ENCODE data around the gene GGT1.

The GGT1 gene

GRCh38 chr22:24580276-24580675, 22.7 kb upstream of the GGT1 start:
- H3K4me1 ChIP-seq (ENCODE audit: insufficient read depth, poor library complexity, severe bottlenecking) = peaks cover 32% of the 10 kb centered on the region
- peak; percentile 56 for ATAC-seq (ENCODE audit: low read depth)

DNA sequence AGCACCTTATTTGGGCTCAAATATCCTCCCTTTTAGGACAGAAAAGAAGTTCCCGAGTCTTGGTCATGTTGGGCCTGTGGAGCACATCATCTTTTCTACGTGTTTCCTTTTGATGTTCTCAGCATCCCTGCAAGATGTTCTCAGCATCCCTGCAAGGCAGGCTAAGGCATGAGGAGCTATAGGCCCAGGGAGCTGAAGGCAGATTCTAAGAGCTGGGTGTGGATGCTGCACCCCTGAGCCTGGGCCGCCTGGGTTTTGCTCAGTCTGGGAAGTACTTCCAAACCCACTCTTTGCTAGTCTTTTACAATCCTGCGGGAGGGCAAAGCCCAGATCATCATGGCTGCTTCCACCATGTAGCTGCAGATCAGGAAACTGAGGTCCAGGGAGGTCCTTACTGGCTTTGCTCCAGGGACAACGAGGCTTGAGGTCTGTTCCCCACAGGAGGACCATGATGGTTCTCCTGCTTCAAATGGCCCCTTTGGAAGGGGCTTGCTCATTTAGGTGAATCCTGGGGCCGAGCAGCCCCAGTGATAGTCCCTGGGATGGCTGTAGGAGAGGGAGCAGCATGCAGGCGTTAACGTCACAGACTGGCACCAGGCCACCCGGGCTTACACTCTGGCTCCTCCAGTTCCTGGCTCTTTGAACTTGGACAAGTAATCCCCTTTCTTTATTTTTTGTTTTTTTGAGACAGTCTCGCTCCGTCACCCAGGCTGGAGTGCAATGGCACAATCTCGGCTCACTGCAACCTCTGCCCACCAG, 20.8 kb upstream of the GGT1 start:
- H3K4me3 ChIP-seq (ENCODE audit: severe bottlenecking) = no peak overlapping the region
- DNase-seq (ENCODE audit: low spot score) = no peak
- ATAC-seq (ENCODE audit: low read depth) = no peak
- H3K27me3 ChIP-seq (ENCODE audit: insufficient read depth, poor library complexity, severe bottlenecking) = no peaks in the 10 kb centered on the region
- peaks cover 32% of the 10 kb centered on the region for H3K4me1 ChIP-seq (ENCODE audit: insufficient read depth, poor library complexity, severe bottlenecking)
- no peak overlapping the region for H3K27ac ChIP-seq (ENCODE audit: poor library complexity, severe bottlenecking)
- TF ChIP-seq, protein P1, sequence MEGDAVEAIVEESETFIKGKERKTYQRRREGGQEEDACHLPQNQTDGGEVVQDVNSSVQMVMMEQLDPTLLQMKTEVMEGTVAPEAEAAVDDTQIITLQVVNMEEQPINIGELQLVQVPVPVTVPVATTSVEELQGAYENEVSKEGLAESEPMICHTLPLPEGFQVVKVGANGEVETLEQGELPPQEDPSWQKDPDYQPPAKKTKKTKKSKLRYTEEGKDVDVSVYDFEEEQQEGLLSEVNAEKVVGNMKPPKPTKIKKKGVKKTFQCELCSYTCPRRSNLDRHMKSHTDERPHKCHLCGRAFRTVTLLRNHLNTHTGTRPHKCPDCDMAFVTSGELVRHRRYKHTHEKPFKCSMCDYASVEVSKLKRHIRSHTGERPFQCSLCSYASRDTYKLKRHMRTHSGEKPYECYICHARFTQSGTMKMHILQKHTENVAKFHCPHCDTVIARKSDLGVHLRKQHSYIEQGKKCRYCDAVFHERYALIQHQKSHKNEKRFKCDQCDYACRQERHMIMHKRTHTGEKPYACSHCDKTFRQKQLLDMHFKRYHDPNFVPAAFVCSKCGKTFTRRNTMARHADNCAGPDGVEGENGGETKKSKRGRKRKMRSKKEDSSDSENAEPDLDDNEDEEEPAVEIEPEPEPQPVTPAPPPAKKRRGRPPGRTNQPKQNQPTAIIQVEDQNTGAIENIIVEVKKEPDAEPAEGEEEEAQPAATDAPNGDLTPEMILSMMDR (IDR thresholded peaks at IDR 0.05; ENCODE audit: poor library complexity, severe bottlenecking) = no peak
- peaks cover 5% of the 10 kb centered on the region; the same call in 1 of the 2 replicates for H3K36me3 ChIP-seq (ENCODE audit: low read depth)
- H3K9me3 ChIP-seq (ENCODE audit: severe bottlenecking) = no peaks in the 10 kb centered on the region

More at GRCh38 chr22:24580276-24580675, 22.7 kb upstream of the GGT1 start:
- TF ChIP-seq, protein P1 (IDR thresholded peaks at IDR 0.05; ENCODE audit: poor library complexity, severe bottlenecking) = no peak
- Histone ChIP-seq H3K4me3 (ENCODE audit: severe bottlenecking) (no peak overlapping the region), H3K9me3 (ENCODE audit: severe bottlenecking) (no peaks in the 10 kb centered on the region), H3K27ac (ENCODE audit: poor library complexity, severe bottlenecking) (peak overlapping the region; percentile 85), H3K36me3 (ENCODE audit: low read depth) (peaks cover 12% of the 10 kb centered on the region; the same call in 1 of the 2 replicates), H3K27me3 (ENCODE audit: insufficient read depth, poor library complexity, severe bottlenecking) (no peaks in the 10 kb centered on the region)
- no peak for DNase-seq (ENCODE audit: low spot score)

DNA sequence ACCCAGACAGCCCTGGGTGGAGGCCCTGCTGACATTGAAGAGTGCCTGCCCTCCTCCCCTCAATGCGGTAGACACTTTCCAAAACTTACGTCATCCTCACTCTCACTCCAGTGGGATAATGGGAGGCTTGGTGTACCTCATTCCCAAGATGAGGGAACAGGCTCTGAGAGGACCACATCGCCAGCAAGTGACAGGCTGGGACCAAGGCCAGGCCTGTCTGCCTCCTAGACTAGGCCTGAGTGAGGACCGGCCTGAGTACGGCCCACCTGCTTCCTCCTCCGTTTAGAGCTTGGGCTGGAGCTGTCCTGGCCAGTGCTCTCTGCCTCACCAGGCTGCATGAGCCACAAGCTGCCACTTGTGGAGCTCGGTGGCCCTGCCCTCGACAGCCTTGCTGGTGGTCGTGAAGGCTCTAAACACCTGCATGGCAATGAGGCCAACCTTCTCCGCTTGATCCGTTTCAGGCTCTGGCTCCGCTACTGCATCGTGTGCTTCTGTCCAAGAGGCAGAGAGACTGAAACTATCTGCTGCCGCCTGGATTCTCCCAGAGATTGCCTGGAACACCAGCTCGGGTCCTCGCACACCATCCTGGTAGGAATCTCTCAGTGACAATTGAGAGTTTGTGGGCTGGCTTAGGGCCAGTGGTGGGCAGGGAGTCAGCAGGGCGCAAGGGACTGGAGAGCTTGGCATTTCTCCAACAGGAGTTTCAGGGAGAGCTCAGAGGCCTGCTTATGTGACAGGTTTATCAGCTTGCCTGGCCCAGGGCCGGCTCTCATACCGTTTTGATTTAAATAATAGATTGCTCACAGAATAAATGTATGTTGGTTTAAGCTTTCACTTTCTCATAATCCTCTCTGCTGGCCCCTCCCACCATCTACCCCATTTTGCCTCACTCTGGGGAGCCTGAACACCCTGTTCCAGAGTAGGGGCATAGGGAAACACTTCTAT, 19.5 kb upstream of the GGT1 start:
- H3K4me3 ChIP-seq (ENCODE audit: severe bottlenecking) = no peak overlapping the region
- no peak for DNase-seq (ENCODE audit: low spot score)
- peaks cover 25% of the 10 kb centered on the region for H3K4me1 ChIP-seq (ENCODE audit: insufficient read depth, poor library complexity, severe bottlenecking)
- H3K27ac ChIP-seq (ENCODE audit: poor library complexity, severe bottlenecking) = no peak overlapping the region
- H3K27me3 ChIP-seq (ENCODE audit: insufficient read depth, poor library complexity, severe bottlenecking) = no peaks in the 10 kb centered on the region
- no peaks in the 10 kb centered on the region for H3K9me3 ChIP-seq (ENCODE audit: severe bottlenecking)
- H3K36me3 ChIP-seq (ENCODE audit: low read depth) = no peaks in the 10 kb centered on the region
- ATAC-seq (ENCODE audit: low read depth) = no peak
- TF ChIP-seq, protein P1 (IDR thresholded peaks at IDR 0.05; ENCODE audit: poor library complexity, severe bottlenecking) = no peak

DNA sequence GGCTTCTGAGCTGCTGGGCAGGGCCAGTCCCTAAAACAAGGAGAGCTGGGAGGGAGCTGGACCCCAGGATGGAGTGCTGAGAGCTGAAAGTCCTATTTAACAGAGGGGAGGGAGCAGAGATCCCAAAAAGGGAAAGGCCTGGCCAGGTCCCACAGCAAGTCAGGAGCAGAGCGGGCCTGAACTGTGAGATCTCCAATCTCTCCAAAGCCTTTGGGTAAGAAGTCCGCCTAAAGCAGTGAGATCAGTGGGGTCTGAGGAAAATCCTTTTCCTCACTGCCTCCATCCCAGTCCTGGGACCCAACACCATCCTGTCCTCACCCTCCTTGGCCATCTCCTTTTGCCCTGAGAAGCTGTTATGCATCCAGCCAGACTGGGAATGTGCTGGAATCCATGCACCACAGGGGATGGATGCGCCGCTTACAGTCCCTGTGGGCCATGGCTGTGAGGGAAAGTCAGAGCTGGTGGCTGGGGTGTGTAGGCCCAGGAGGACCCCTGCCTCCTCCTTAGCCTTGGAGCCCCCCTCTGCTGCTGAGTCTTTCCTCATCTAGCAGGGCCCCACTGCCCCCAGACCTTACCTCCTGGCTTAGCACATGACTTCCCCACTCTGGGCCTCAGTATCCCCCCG, 18.7 kb upstream of the GGT1 start:
- no peak overlapping the region for H3K4me3 ChIP-seq (ENCODE audit: severe bottlenecking)
- TF ChIP-seq, protein P1 (IDR thresholded peaks at IDR 0.05; ENCODE audit: poor library complexity, severe bottlenecking) = no peak
- H3K4me1 ChIP-seq (ENCODE audit: insufficient read depth, poor library complexity, severe bottlenecking) = peaks cover 17% of the 10 kb centered on the region
- ATAC-seq (ENCODE audit: low read depth) (no peak), DNase-seq (ENCODE audit: low spot score) (no peak)
- H3K27me3 ChIP-seq (ENCODE audit: insufficient read depth, poor library complexity, severe bottlenecking) = no peaks in the 10 kb centered on the region
- no peaks in the 10 kb centered on the region for H3K36me3 ChIP-seq (ENCODE audit: low read depth)
- H3K9me3 ChIP-seq (ENCODE audit: severe bottlenecking) = no peaks in the 10 kb centered on the region
- no peak overlapping the region for H3K27ac ChIP-seq (ENCODE audit: poor library complexity, severe bottlenecking)

Data from RWPE2 (cell line).